ENCODE measurements around the gene CCNF. TPM values are rescaled to one million over a fixed set of nuclear protein-coding genes. Genes with fewer than 3 reads are reported as not detected.

CCNF gene
- total RNA-seq, 1 experiment from 2014 or later, result 60.8 TPM

DNA sequence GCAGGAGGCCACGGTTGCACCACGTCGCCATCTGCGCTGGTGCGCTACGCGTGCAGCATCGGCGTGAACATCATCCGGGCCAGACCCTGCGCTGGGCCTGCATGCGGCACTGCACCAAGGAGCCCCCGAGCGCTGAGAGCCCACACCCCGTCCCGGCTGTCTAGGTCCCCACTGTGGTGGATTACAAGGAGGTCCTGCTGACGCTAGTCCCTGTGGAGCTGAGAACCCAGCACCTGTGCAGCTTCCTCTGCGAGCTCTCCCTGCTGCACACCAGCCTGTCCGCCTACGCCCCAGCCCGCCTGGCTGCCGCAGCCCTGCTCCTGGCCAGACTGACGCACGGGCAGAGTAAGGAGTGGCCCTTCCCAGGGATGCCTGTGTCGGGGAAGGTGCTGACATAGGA, 19.9 kb downstream of the CCNF start:
- RAD21 ChIA-PET (ENCODE audit: low non-redundant PET in 1 of 2, low total read pairs in 2 of 2, uncharacterized antibody in 2 of 2, unreplicated experiment in 2 of 2), result no interaction called here
- POLR2A ChIA-PET, result no interaction called here
- intact Hi-C loops (cut with micrococcal nuclease), result no loop called here

More for the DNA sequence above, 19.9 kb downstream of the CCNF start:
- Histone ChIP-seq H3K27me3 (ENCODE audit: insufficient read depth, low read length) (no peaks in the 10 kb centered on the region), H3K9me2 (ENCODE audit: insufficient read depth) (no peaks in the 10 kb centered on the region), H3K4me2 (ENCODE audit: low read length) (no peak overlapping the region), H3K79me2 (ENCODE audit: insufficient read depth, low read length) (peaks cover 15% of the 10 kb centered on the region), H2AFZ (ENCODE audit: low read depth, low read length, poor library complexity, severe bottlenecking) (no peak overlapping the region), H4K20me1 (ENCODE audit: insufficient read depth) (no peaks in the 10 kb centered on the region), H3K9ac (ENCODE audit: low read length) (no peak overlapping the region), H3K4me1 (ENCODE audit: control insufficient read depth in 1 of 2, insufficient read depth in 2 of 2, low read length in 2 of 2) (no peaks in the 10 kb centered on the region), H3K4me3 (replicated peaks in 1 of 2; ENCODE audit: low read depth in 1 of 2, low read length in 2 of 2) (no peak overlapping the region), H3K27ac (ENCODE audit: low read depth, low read length) (no peak overlapping the region), H3K36me3 (ENCODE audit: control insufficient read depth in 1 of 2, insufficient read depth in 2 of 2, low read length in 2 of 2) (peaks cover 75 to 76% of the 10 kb centered on the region in 2 experiments), H3K9me3 (ENCODE audit: control insufficient read depth in 1 of 2, insufficient read depth in 1 of 2, low read depth in 1 of 2, low read length in 2 of 2) (no peaks in the 10 kb centered on the region)
- no peak for ATAC-seq
- CTCF ChIA-PET, result no interaction called here
- no TSS peak for BruUV-seq (replicated peaks)
- no peak for DNase-seq (ENCODE audit: low read depth, low spot score)
- no peak for TF ChIP-seq EZH2 (IDR thresholded peaks at IDR 0.05)
- no peak for TF ChIP-seq EZH2phosphoT487 (IDR thresholded peaks at IDR 0.05; ENCODE audit: borderline replicate concordance)
- TF ChIP-seq YY1 (IDR thresholded peaks at IDR 0.05; ENCODE audit: extremely low read depth, insufficient replicate concordance, low read depth, low read length), result no peak
- no peak for TF ChIP-seq POLR2A (IDR thresholded peaks at IDR 0.05; ENCODE audit: borderline replicate concordance, extremely low read depth, insufficient read depth, insufficient read length)
- no peak for TF ChIP-seq TCF7L2 (IDR thresholded peaks at IDR 0.05; ENCODE audit: borderline replicate concordance, extremely low read depth, insufficient read depth, insufficient read length)
- TF ChIP-seq SRF (IDR thresholded peaks at IDR 0.05; ENCODE audit: low read depth), result no peak
- TF ChIP-seq CEBPB (IDR thresholded peaks at IDR 0.05; ENCODE audit: low read depth), result no peak
- no peak for TF ChIP-seq EGR1 (IDR thresholded peaks at IDR 0.05; ENCODE audit: low read depth)
- TF ChIP-seq, protein P1, sequence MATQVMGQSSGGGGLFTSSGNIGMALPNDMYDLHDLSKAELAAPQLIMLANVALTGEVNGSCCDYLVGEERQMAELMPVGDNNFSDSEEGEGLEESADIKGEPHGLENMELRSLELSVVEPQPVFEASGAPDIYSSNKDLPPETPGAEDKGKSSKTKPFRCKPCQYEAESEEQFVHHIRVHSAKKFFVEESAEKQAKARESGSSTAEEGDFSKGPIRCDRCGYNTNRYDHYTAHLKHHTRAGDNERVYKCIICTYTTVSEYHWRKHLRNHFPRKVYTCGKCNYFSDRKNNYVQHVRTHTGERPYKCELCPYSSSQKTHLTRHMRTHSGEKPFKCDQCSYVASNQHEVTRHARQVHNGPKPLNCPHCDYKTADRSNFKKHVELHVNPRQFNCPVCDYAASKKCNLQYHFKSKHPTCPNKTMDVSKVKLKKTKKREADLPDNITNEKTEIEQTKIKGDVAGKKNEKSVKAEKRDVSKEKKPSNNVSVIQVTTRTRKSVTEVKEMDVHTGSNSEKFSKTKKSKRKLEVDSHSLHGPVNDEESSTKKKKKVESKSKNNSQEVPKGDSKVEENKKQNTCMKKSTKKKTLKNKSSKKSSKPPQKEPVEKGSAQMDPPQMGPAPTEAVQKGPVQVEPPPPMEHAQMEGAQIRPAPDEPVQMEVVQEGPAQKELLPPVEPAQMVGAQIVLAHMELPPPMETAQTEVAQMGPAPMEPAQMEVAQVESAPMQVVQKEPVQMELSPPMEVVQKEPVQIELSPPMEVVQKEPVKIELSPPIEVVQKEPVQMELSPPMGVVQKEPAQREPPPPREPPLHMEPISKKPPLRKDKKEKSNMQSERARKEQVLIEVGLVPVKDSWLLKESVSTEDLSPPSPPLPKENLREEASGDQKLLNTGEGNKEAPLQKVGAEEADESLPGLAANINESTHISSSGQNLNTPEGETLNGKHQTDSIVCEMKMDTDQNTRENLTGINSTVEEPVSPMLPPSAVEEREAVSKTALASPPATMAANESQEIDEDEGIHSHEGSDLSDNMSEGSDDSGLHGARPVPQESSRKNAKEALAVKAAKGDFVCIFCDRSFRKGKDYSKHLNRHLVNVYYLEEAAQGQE (IDR thresholded peaks at IDR 0.05; ENCODE audit: low read depth), result no peak
- TF ChIP-seq JUND (IDR thresholded peaks at IDR 0.05), result no peak
